GM21717 (cell line): ENCODE measurements around the gene MAZ.
"Not testable (repeated sequence)": the region's sequence is repeated elsewhere in the genome, so short reads cannot be mapped to it uniquely, and the experiment has no call there.

Experiments used
- ATAC-seq: cut with Tn5 transposase; IDR thresholded peaks from one replicate; pipeline ENCODE4 v1.9.1; 2021; ENCODE audit warnings: mild to moderate bottlenecking, moderate library complexity; ENCODE audit not compliant: unreplicated experiment

MAZ gene

DNA sequence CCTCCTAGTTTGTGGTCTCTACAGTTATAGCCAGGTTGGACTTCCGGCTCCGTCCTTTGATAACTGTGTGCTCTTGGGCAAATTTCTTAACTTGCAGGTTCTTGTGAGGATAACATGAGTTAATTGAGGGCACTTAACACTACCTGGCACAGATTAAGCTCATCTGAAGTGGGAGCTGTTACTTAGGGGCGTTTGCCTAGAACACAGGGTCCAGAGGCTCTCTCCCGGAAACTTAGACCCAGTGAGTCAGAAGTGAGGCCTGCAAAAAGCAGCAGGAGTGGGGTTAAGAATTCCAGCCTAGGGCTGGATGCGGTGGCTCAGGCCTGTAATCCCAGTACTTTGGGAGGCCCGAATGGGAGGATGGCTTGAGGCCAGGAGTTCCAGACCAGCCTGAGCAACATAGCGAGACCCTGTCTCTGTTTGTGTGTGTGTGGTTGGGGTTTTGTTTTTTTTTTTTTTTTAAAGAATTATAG is 15.3 kb downstream of the MAZ start:
- ATAC-seq: no peak

DNA sequence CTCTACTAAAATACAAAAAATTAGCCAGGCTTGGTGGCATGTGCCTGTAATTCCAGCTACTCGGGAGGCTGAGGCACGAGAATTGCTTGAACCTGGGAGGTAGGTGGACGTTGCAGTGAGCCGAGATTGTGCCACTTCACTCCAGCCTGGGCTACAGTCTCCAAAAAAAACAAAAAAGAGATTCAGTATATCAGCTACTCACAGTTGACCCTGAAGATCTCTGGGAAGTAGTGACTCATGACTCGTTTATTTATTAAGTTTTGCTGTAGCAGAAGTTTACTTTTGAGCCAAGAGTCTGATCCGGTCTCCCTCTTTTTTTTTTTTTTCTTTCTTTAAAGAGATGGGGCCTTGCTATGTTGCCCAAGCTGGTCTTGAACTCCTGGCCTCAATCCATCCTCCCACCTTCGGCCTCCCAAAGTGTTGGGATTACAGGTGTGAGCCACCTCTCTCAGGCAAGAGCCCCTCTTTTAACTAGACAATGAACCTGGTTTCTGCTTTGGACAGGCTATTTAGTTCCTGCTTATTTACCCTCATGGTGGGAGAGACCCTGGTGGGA is 18.3 kb downstream of the MAZ start:
- no peak for ATAC-seq

DNA sequence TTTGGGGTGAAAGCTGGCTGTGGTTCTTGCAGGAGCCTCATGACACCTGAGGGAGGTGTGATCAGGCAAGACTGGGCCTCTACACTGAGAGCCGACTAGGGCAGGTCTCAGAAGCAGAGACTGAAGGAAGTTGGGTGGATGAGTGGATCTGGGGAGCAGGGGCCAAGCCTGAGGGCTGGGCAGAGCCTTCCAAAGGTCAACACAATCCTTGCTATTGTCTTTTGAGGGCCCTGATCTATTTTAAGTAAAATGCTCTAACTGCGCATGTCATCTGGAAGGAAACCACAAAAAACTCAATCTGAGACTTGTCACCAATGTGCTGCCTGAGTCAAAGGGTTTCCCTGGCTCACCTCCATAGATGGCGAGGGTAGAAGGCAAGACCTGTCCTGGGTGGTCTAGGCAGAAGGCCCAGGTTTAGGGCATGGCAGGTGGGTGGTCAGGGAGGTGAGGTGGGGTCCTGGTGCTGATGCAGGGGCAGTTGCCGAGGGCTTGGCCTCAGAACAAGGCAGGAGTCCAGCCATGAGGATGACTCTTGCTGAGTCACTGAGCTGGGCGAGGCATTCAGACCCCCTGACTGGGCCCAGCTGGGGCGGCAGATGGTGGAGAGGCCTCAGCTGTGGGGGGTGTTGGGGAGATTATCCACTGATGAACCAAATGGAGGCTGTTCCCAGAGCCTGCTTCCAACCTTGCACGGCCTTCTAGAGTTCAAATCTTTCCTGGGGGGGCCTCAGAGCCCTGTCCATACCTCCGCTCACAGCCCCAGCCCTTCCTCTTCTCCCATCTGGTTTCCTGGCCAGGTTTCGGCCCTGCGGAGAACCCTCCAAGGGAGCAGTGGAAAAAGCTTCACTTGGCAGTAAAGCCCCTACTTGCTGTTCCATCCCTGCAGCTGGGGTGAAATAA is 19.1 kb downstream of the MAZ start:
- no peak for ATAC-seq

DNA sequence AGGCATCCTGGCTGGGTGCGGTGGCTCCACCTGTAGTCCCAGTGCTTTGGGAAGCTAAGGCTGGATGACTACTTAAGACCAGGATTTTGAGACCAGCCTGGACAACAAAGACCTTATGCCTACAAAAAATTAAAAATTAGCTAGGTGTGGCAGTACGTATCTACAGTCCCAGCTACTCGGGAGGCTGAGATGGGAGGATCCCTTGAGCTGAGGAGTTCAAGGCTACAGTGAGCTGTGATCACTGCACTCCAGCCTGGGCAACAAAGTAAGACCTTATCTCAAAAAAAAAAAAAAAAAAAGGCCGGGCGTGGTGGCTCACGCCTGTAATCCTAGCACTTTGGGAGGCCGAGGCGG is 20.0 kb downstream of the MAZ start:
- ATAC-seq: no peak

DNA sequence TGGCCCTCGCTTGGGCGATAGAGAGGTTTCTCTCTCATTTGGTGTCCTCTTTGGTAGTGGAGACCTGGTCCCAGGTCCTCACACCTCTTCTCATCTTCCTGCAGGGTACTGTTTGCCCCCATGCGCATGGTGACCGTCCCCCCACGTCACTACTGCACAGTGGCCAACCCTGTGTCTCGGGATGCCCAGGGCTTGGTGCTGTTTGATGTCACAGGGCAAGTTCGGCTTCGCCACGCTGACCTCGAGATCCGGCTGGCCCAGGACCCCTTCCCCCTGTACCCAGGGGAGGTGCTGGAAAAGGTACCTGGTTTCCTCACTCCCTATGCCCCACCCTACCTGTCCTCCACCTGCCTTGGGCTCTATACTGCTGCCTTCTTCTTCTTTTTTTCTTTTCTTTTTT is 24.4 kb downstream of the MAZ start:
- ATAC-seq: no peak

DNA sequence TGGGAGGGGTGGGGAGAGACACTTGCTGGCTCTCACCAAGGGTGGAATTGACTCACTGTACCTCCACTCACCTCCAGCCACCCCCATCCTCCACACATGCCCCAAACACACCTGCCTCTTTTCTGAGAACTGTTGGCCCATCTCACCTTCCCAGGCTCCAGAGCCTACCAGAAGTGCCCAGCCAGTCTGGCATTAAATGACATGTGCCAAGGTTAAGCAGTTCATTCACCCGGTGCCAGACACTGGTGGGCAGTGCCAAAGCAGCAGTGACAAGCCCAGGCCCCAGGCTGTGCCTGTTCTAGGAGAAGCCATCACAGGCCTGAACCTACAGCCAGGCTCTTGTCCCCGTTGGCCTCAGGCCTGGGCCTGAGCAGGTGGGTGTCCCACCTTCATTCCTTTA is 25.2 kb downstream of the MAZ start:
- no peak for ATAC-seq

DNA sequence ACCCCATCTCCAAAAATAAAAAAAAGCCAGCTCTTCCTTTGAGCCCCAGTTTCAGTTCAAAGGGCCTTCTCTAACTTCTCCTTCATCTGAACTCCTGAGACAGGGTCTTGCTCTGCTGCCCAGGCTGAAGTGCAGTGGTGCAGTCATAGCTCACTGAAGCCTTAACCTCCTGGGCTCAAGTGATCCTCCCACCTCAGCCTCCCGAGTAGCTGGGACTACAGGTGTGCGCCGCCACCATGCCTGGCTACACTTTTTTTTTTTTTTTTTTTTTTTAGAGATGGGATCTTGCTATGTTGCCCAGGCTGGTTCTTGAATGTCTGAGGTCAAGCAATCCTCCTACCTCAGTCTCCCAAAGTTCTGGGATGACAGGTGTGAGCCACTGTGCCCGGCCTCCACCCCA is 26.9 kb downstream of the MAZ start:
- not testable (repeated sequence) for ATAC-seq

DNA sequence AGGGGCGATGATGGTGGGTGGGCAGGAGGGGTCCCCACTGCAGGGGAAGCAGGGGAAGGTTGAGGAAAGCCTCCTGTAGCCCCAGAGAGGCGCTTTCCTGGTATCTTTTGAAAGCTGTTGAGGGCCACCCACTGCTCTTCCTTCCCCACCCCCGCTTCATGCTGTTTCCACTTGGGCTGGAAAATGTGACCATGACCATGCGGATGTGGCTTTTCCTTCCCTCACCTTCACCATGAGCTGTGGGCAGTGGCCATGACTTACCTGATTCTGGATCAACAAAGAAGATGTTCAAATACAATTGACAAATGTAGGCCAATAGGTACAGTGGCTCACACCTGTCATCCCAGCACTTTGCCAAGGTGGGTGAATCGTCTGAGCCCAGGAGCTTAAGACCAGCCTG is 27.8 kb downstream of the MAZ start:
- no peak for ATAC-seq

DNA sequence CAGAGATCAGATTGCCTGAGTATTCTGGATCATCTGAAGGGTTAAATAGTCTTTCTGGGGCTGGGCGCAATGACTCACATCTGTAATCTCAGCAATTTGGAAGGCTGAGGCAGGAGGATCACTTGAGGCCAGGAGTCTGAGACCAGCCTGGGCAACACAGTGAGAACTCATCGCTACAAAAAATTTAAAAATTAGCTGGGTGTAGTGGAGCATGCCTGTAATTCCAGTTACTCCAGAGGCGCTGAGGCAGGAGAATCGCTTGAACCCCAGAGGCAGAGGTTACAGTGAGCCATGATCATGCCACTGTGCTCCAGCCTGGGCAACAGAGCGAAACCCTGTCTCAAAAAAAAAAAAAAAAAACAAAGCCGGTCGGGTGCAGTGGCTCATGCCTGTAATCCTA is 29.6 kb downstream of the MAZ start:
- ATAC-seq: no peak

DNA sequence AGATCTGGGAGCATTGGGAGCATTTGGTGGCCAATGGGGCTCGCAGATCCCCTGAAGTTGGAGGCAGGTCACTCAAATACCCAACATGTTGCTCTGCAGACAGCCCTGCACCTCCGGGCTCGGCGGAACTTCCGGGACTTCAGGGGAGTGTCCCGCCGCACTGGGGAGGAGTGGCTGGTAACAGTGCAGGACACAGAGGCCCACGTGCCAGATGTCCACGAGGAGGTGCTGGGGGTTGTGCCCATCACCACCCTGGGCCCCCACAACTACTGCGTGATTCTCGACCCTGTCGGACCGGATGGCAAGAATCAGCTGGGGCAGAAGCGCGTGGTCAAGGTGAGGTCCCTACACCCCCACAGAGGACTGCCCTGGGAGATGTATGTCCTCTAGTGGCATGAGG is 30.3 kb downstream of the MAZ start:
- no peak for ATAC-seq

DNA sequence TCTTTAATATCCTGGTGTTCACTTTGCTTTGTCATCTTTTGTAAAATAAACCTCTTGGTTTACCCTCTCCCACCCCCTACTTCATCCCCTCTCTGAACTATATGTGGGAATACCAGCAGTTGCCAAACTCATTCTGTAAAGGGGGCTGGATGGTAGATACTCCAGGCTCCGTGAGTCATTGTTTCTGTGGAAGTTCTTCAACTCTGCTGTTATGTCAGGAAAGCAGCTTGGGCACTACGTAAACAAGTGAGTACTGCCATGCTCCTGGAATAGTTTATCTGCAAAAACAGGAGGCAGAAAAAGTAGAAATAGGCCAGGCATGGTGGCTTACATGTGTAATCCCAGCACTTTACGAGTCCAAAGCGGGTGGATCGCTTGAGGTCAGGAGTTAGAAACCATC is 31.5 kb downstream of the MAZ start:
- ATAC-seq: no peak

DNA sequence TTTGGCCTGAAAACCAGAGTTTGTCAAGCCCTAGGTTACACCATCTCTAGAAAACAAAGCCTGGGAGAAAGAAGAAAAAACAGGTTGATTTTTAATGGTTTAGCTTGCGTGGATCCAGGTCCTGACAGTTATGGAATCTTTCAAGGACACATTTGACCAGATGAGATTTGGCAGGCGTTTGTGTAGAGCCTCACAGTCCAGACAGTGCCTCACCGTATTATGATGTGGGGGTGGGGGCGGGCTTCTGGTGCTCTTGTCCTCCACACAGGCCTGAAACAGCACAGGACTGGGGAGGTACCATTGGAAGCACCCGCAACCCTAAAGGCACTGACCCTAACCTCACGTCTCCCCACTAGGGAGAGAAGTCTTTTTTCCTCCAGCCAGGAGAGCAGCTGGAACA is 33.5 kb downstream of the MAZ start:
- no peak for ATAC-seq

DNA sequence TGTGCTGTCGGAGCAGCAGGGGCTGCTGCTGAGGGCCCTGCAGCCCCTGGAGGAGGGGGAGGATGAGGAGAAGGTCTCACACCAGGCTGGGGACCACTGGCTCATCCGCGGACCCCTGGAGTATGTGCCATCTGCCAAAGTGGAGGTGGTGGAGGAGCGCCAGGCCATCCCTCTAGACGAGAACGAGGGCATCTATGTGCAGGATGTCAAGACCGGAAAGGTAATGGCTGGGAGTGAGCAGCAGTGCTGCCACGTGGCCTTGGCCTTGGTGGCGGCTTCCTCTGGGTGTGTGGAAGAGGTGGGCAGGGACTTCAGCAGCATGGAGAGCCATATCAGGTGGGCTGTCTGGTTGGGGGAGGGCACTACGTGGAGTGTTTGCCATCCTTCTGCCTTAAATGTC is 33.9 kb downstream of the MAZ start:
- no peak for ATAC-seq

DNA sequence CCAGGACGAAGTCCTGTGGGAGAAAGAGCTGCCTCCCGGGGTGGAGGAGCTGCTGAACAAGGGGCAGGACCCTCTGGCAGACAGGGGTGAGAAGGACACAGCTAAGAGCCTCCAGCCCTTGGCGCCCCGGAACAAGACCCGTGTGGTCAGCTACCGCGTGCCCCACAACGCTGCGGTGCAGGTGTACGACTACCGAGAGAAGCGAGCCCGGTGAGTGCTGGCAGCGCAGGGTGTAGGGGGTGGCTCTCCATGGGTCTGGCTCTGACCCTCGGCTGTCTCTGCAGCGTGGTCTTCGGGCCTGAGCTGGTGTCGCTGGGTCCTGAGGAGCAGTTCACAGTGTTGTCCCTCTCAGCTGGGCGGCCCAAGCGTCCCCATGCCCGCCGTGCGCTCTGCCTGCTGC is 35.3 kb downstream of the MAZ start:
- ATAC-seq: no peak

DNA sequence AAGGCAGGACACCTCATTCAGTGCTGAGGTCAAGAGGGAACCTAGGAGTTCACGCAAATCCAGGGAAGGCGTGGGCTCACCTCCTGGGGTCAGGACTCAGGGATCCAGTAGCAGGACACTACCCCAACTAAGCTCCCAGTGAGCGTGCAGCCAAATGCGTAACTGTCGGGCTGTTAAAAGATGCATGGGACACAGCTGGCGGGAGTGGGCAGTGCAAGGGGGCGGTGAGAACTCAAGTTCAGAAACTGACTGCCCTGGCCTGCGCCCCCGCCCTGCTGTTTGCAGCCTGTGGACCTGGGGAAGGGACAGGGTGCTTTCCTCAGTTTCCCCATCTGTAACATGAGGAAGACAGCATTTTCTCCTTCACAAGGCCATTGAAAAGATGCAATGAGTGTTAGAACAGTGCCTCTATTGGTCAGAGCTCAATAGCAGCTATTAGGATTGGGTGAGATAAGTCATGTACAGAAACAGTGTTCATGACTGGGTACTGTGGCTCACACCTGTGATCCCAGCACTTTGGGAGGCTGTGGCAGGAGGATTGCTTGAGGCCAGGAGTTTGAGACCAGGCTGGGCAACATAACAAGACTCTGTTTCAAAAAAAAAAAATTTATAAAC is 36.5 kb downstream of the MAZ start:
- no peak for ATAC-seq

DNA sequence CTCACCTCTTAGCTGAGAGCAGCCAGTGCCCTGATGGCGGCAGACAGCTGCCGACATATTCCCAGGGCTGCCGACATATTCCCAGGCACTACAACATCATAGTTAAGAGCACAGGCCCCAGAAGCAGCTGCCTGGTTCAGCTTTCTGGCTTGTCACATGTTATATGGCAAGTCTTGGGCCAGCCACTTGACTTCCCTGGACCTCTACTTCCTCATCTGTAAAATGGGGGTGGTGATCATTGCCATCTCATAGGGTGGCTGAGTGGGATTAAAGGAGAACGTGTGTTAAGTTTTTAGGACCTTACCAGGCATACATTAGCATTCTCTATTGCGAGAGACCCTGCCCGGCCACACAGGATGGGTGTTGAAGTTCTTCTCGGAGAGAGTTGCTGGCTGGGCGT is 37.6 kb downstream of the MAZ start:
- no peak for ATAC-seq

DNA sequence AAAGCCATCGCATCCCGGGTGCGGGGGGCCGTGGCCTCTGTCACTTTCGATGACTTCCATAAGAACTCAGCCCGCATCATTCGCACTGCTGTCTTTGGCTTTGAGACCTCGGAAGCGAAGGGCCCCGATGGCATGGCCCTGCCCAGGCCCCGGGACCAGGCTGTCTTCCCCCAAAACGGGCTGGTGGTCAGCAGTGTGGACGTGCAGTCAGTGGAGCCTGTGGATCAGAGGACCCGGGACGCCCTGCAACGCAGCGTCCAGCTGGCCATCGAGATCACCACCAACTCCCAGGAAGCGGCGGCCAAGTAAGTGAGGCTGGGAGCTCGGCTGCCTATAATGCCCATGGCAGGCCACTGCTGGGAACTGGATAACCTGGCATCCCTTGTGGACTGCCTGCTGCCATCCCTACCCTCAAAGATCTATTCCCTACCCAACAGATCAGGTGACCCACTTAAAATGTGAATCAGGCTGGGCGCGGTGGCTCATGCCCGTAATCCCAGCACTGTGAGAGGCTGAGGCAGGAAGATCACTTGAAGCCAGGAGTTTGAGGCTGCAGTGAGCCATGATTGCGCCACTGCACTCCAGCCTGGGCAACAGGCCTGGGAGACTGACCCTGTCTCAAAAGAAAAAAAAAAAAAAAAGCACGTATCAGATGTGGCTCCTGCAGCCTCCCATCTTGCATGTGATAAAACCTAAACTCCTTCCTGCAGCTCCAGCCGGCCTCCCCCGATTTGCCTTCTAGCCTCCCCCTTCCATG is 38.4 kb downstream of the MAZ start:
- no peak for ATAC-seq

DNA sequence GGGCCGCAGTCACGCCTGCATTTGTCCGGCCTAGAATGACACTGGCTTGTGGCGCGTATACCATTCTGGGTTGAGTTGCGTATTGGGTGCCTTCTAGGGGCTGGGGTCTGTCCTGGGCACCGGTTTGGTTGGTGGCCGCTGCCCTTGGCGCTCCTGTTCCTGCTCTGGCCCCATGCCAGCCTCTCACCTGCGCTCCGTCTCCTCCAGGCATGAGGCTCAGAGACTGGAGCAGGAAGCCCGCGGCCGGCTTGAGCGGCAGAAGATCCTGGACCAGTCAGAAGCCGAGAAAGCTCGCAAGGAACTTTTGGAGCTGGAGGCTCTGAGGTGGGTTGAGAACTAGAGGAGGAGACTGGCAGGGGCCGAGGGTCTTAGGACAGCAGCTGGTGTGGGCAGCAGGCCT is 39.3 kb downstream of the MAZ start:
- ATAC-seq: no peak

DNA sequence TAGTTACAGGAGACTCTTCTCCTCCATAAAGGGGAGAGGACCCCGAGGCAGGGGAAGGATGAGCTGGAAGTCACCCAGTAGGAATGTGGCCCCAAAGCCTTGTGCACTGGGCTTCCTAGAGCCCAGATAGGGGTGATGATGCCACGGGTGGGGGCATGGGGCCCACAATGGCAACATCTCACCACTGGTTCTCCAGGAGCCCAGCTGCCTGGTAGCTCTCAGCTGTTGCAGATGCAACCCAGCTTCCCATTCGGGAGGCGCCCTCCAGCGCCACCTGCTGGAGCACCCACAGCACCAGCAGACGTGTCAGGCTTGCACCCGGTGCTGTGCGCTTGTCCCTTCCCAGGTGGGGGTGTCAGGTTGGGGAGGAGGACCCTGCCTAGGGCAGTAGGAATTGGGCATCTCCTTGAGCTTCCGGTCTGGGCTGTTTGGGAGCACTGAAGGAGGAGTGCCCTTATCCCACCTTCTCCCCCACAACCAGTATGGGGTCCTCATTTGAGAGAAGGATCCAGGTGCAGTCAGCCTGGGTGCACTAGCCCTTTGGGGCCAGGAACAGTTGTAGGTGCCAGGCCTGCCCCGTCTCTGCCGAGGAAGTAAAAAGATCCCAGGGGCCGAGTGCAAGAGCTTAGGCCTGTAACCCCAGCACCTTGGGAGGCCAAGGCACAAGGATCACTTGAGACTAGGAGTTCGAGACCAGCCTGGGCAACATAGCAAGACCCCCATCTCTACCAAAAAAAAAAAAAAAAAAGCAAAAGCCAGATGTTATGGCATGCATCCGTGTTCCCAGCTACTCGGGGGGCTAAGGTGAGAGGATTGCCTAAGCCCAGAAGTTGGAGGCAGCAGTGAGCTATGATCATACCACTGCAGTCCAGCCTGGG is 42.3 kb downstream of the MAZ start:
- ATAC-seq: no peak

DNA sequence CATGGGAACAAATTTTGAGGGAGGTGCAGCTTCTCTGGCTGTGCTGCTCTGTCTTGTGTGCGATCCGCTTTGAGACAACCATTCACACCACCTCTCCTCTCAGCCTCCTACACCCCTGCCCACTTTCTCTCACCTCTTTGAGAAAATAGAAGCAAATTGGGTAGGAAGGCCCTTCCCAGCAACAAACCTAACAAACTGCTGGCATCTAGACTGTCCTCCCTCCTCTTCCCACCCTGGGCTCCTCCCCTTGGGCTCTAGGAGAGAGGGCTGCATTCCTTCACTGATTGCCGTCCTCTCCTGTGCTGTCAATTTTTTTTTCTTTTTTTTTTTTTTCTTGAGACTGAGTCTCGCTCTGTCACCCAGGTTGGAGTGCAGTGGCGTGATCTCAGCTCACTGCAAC is 43.2 kb downstream of the MAZ start:
- ATAC-seq: no peak

DNA sequence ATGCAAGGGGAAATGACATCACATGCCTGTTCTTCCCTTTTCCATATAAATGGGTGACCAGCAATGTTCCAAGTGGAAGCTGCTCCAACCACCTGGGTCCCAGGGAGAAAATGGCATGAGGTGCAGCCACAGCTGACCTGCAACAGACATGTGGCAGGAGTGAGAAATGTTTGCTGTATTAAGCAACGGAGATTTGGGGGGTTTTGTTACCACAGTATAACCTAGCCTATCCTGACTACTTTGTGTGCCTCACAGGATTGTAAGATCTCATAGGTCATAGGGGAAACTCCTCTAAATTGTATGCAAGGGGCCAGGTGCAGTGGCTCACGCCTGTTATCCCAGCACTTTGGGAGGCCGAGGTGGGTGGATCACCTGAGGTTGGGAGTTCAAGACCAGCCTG is 44.7 kb downstream of the MAZ start:
- ATAC-seq: no peak
